Measurements from ENCODE around the gene EDNRA. TPM values are rescaled to one million over a fixed set of nuclear protein-coding genes. Genes with fewer than 3 reads are reported as not detected.

EDNRA gene
- total RNA-seq, 1 donor from 2014 or later, result 41.5 TPM

- H3K27ac ChIP-seq, result no peak overlapping the region
- intact Hi-C loops (cut with DNase I), result no loop called here
- H3K36me3 ChIP-seq, result no peaks in the 10 kb centered on the region
- H3K4me3 ChIP-seq, result no peak overlapping the region
- H3K9me3 ChIP-seq, result no peaks in the 10 kb centered on the region
- peaks cover 42% of the 10 kb centered on the region for H3K4me1 ChIP-seq
- TF ChIP-seq POLR2AphosphoS5 (IDR thresholded peaks at IDR 0.05; ENCODE audit: insufficient read depth in 1 of 2, low read depth in 1 of 2), result no peak
- H3K27me3 ChIP-seq, result no peaks in the 10 kb centered on the region
- no peak for DNase-seq (ENCODE audit: extremely low spot score in 2 of 2)
These were observed 6.7 kb downstream of the EDNRA start for GRCh38 chr4:147487616-147488015.

- DNase-seq (ENCODE audit: extremely low spot score in 2 of 2), result no peak
- no peak overlapping the region for H3K4me3 ChIP-seq
- peaks cover 33% of the 10 kb centered on the region for H3K4me1 ChIP-seq
- H3K27me3 ChIP-seq, result no peaks in the 10 kb centered on the region
- intact Hi-C loops (cut with DNase I), result no loop called here
- H3K36me3 ChIP-seq, result no peaks in the 10 kb centered on the region
- H3K9me3 ChIP-seq, result no peaks in the 10 kb centered on the region
- H3K27ac ChIP-seq, result peak overlapping the region; percentile 12
- no peak for TF ChIP-seq POLR2A (IDR thresholded peaks at IDR 0.05)
- no peak for TF ChIP-seq POLR2AphosphoS5 (IDR thresholded peaks at IDR 0.05; ENCODE audit: insufficient read depth in 1 of 2, low read depth in 1 of 2)
- no peak for TF ChIP-seq CTCF (IDR thresholded peaks at IDR 0.05)
These were observed 7.7 kb downstream of the EDNRA start for GRCh38 chr4:147488556-147488955.

- H3K4me3 ChIP-seq, result no peak overlapping the region
- H3K4me1 ChIP-seq, result peaks cover 32% of the 10 kb centered on the region
- intact Hi-C loops (cut with DNase I), result no loop called here
- H3K9me3 ChIP-seq, result no peaks in the 10 kb centered on the region
- TF ChIP-seq POLR2A (IDR thresholded peaks at IDR 0.05) (no peak), CTCF (IDR thresholded peaks at IDR 0.05) (no peak), POLR2AphosphoS5 (IDR thresholded peaks at IDR 0.05; ENCODE audit: insufficient read depth in 1 of 2, low read depth in 1 of 2) (no peak)
- no peaks in the 10 kb centered on the region for H3K36me3 ChIP-seq
- H3K27me3 ChIP-seq, result no peaks in the 10 kb centered on the region
- DNase-seq (ENCODE audit: extremely low spot score in 2 of 2), result no peak
- H3K27ac ChIP-seq, result peak overlapping the region; percentile 9
These were observed 10.2 kb downstream of the EDNRA start for GRCh38 chr4:147491086-147491485.

GRCh38 chr4:147492306-147492705, 11.4 kb downstream of the EDNRA start:
- intact Hi-C loops (cut with DNase I), result no loop called here
- H3K9me3 ChIP-seq, result no peaks in the 10 kb centered on the region

GRCh38 chr4:147492761-147493160, 11.9 kb downstream of the EDNRA start:
- TF ChIP-seq CTCF (IDR thresholded peaks at IDR 0.05), result no peak
- no peak for TF ChIP-seq POLR2A (IDR thresholded peaks at IDR 0.05)
- no peak for TF ChIP-seq POLR2AphosphoS5 (IDR thresholded peaks at IDR 0.05; ENCODE audit: insufficient read depth in 1 of 2, low read depth in 1 of 2)
- no peaks in the 10 kb centered on the region for H3K27me3 ChIP-seq
- H3K4me1 ChIP-seq, result peaks cover 26% of the 10 kb centered on the region
- peak overlapping the region; percentile 9 for H3K27ac ChIP-seq
- peak overlapping the region in 1 of 2 donors; percentile 29 for H3K4me3 ChIP-seq
- no peaks in the 10 kb centered on the region for H3K9me3 ChIP-seq
- H3K36me3 ChIP-seq, result no peaks in the 10 kb centered on the region
- DNase-seq (ENCODE audit: extremely low spot score in 2 of 2), result no peak
- intact Hi-C loops (cut with DNase I), result no loop called here

More at GRCh38 chr4:147492306-147492705, 11.4 kb downstream of the EDNRA start:
- TF ChIP-seq POLR2AphosphoS5 (IDR thresholded peaks at IDR 0.05; ENCODE audit: insufficient read depth in 1 of 2, low read depth in 1 of 2), result no peak
- Histone ChIP-seq H3K4me1 (peaks cover 26% of the 10 kb centered on the region), H3K36me3 (no peaks in the 10 kb centered on the region), H3K4me3 (no peak overlapping the region), H3K27me3 (no peaks in the 10 kb centered on the region), H3K27ac (peak overlapping the region; percentile 9)
- DNase-seq (ENCODE audit: extremely low spot score in 2 of 2), result no peak

GRCh38 chr4:147493307-147493706, 12.4 kb downstream of the EDNRA start:
- DNase-seq (ENCODE audit: extremely low spot score in 2 of 2), result no peak
- Histone ChIP-seq H3K4me1 (peaks cover 24% of the 10 kb centered on the region), H3K36me3 (no peaks in the 10 kb centered on the region), H3K27ac (no peak overlapping the region), H3K9me3 (no peaks in the 10 kb centered on the region), H3K4me3 (peak overlapping the region in 1 of 2 donors; percentile 29), H3K27me3 (no peaks in the 10 kb centered on the region)
- no peak for TF ChIP-seq POLR2A (IDR thresholded peaks at IDR 0.05)
- no peak for TF ChIP-seq POLR2AphosphoS5 (IDR thresholded peaks at IDR 0.05; ENCODE audit: insufficient read depth in 1 of 2, low read depth in 1 of 2)
- no peak for TF ChIP-seq CTCF (IDR thresholded peaks at IDR 0.05)
- intact Hi-C loops (cut with DNase I), result no loop called here
